IPS DF 19.7 (cell line): ENCODE data around the gene MRPL10.
"Not testable (repeated sequence)": the region's sequence is repeated elsewhere in the genome, so short reads cannot be mapped to it uniquely, and the experiment has no call there.

ENCODE experiments used
- DNase-seq: peaks from one replicate; pipeline ENCODE4 v3.0.0-alpha.2; 2013; ENCODE audit warnings: low read depth, low spot score

MRPL10 gene

DNA sequence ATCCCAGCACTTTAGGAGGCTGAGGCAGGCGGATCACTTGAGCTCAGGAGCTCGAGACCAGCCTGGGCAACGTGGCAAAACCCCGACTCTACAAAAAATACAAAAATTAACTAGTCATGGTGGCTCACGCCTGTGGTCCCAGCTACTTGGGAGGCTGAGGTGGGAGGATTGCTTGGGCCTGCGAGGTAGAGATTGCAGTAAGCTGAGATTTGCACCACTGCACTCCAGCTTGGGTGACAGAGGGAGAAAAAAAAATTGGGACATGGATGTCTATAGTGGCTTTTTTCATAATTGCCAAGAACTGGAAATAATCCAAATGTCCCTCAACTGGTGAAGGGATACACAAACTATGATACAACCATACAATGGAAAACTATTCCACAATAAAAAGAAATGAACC lies 38.4 kb downstream of the MRPL10 start:
- no peak for DNase-seq

DNA sequence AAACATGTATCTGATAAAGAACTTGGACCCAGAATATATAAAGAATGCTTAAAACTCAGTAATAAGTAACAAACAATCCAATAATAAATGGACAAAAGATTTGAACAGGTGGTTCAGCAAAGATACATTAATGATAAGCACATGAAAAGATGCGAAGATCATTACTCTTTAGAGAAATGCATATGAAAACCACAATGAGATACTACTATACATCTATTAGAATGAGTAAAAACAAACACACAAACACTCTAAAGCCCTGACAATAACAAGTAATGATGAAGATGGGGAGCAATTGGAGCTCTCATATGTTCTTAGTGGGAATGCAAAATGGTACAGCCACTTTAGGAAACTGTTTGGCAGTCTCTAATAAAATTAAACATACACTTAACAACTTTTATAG lies 38.9 kb downstream of the MRPL10 start:
- no peak for DNase-seq

DNA sequence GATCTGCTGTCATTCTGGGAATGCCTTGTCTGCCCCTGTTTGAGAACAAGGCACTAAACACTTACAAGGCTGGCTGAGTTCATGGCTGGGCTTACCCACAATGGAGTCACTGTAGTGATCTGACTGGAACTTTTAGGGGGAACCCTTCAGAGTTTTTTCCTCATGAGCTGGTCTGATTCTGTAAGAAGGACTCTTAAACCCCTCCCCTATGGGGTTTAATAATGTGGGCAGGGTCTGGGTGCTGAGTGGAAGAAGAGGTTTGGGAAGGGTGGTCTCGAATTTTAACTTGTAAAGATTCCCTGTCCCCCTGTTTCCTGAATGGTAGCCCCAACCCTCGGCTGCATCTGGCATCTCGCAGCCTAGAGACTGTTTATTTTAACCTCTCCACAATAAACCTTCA lies 40.3 kb downstream of the MRPL10 start:
- DNase-seq, result no peak

DNA sequence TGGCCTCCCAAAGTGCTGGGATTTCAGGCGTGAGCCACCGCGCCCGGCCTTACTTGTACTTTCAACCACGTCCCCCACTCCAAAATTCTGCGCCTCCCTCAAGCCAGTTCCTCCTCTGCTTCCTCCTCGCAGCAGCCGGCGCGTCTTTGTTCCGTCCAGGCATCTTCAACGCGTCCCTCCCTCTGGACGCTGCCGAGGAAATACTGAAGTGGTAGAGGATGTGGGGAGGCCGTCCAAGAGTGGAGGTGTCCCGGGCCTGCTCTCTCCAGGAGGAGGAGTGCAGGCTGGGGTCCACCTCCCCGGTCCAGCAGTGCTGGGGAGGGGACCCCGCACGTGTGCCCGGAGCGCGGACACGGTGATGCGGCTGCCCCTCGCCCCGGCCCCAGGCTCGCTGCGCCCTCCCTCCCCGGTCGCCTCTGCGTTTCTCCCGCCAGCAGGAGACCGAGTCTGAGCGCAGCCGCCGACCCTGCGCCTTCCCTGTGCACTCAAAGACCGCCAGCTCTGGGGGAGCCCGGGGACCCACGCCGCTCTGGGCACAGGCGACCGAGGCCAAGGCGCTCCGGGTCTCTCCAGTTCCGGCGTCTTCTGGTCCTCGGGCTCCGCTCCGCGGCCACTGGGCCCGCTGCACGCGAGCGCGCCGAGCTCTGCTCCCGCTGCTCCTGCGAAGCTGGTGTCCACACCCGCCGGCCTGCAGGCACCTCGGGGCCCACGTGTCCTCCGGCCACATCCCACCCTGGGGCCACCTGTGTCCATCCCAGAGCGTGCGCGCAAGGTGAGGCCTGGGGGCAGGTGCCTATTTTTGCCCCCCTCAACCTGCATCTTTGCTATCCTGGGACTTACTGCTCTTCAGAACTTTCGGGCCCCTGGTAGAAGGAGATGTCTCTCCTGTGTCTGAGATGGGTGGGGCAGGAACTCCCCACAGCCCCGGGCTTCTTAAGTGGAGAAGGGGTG lies 41.5 kb downstream of the MRPL10 start:
- no peak for DNase-seq

DNA sequence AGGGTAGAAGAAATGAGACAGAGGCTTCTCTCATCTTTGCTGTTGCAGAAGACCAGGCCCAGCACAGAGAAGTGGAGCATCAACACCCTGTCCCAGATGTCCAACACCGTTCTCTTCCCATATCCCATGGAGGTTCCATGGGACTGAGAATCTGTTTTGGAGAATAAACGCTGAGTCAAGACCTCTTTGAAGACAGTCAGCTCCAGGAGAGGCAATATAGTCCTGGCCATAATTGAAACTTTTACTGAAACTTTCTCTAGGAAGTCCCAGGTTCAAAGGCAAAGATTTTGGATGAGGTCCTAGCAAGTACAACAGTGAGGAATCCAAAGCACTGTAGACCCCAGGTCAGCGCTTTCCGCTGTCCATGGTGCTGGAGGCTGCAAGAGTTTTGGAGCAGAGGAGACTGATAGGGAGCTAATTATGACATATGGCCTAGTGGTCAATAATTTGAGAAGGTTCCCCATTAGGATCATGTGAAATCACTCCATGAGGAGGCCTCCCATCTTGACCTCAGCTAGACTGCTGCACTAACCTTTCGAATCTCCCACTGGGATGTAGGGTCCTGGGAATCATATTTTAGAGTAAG lies 45.7 kb downstream of the MRPL10 start:
- DNase-seq, result no peak

DNA sequence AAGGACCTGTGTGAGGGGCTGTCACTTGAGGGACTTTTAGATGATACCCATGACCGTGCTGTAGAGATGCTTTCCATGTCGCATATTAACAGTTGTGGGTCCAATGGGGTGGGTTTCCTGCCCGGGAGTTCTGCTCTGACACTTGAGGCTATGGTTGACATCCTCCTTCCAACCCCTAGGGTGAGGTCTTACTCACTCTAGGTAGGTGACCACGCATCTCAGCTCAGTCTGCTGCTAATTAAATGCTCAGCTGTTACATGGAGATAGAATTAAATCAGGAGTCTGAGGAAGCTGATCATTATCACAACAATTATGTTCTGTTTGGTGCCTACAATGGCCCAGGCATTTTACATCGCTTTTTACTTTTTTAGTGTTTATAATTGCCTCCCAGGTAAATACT lies 49.9 kb downstream of the MRPL10 start:
- DNase-seq, result no peak

DNA sequence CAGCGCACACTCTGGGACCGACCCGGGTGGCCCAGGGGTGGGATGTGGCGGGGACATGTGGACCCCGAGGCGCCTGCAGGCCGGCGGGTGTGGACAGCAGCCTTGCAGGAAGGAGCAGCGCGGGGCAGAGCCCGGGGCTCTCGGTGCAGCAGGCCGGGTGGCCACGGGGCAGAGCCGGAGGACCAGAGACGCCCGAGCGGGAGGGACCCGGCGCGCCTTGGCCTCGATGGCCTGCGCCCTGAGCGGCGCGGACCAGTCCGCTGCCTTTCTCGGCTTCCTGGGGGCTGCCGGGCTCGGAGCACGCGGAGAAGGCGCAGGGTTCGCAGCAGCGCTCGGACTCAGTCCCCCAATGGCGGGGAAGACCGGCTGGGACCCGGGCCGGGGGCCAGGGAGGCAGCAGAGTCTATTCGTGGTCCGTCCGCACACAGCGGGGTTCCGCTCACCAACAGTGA lies 53.1 kb downstream of the MRPL10 start:
- DNase-seq, result no peak

DNA sequence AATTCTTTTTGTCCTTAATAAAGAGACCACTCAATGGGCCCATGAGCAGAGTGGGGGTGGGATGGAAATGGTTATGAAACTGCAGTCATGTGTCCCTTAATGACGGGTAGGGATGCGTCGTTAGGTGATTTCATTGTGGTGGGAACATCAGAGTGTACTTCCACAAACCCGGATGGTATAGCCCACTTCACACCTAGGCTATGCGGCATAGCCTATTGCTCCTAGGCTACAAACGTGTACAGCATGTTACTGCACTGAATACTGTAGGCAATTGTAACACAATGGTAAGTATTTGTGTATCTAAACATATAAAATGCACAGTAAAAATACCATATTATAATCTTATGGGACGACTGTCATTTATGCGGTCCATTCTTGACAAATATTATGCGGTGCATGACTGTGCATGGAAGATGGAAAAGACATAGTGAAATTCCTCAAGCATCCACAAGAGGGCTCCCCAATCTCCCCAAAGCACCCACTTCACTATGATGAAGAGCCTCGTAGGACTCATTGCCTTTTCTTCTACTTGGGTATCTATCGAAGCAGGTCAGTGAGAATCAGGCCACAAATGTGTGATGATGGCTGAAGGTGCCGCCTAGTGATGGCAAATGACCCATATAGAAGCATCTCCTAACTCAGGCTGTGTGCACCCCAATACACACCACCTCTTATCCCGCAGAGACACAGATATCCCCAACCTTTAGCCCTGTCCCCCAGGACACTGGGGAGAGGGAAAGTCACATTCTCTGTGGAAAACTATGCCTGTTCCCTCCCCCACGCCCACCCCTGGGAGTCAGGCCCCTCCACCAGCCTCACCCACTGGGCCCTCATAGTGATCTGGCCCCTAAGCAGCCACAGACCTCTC lies 54.8 kb downstream of the MRPL10 start:
- no peak for DNase-seq

DNA sequence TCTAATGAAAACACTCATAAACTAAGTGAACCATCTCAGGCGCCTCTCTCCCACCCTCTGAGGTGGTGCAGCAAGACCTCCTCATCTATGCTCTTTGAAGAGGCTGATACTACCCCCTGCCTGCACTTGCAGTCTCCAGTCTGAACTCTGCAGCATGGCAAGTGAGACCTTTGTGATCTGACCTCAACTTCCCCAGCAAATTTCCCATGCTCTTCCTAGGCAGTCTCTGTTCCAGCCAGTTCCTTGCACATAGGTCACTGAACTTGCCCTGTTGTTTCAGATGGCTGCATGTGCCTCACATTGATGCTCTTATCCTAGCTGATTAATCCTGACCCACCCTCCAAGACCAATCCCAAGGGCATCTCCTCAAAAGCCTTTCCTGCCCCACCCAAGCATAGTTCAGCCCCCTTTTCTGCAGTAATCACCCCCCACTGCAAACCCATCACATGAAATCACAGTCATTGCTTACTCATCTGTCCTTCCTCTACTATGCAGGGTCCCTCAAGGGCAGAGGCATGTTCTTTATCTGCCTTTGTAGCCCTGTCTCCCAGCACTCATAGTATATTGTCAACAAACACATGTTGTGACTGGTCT lies 56.3 kb downstream of the MRPL10 start:
- no peak for DNase-seq

DNA sequence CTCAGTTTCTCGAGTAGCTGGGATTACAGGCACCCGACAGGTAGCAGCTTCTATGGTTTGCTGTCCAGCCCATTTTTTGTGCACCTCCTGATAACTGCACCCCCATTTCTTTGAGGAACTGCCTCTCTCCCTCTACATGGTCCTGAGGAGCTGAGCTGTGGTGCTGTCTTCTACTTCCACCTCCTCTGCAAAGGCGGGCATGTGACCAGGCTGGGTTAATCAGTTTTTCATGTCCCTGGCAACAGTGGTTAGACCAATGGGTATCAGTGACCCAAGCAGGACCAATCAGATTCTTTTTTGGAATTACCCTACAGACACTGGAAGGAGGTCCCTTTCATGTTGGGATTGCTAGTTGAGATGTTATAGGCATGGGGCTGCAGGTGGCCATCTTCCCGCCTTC lies 57.0 kb downstream of the MRPL10 start:
- no peak for DNase-seq

DNA sequence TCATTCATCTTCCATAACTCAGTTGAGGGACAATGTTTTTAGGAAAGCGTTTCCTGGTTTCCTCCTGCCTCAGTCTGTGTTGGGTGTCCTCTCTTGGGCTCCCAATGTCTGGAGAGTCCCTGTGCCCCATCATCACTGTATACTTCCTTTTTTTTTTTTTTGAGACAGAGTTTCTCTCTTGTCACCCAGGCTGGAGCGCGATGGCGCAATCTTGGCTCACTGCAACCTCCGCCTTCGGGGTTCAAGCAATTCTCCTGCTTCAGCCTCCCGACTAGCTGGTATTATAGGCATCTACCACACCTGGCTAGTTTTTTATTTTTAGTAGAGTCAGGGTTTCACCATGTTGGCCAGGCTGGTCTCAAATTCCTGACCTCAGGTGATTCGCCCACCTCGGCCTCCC lies 57.7 kb downstream of the MRPL10 start:
- not testable (repeated sequence) for DNase-seq
